Loucy (cell line): ENCODE data around the gene GPC5.

Source experiments
- H2AFZ ChIP-seq: fragments of 200-600 bp; sonication (generic); 2 replicates; pipeline ENCODE4 v1.6.0; 2016; ENCODE audit warnings: antibody characterized with exemption, mild to moderate bottlenecking, low read length, moderate library complexity
- H3F3A ChIP-seq: fragments of 200-600 bp; 2 replicates; pipeline ENCODE4 v1.6.0; 2016; ENCODE audit warnings: antibody characterized with exemption, low read depth, mild to moderate bottlenecking
- H3K27me3 ChIP-seq: fragments of 200-600 bp; sonication (generic); 2 replicates; pipeline ENCODE4 v1.6.1; 2014; ENCODE audit warnings: low read length, mild to moderate bottlenecking; ENCODE audit not compliant: insufficient read depth, poor library complexity, severe bottlenecking
- H3K36me3 ChIP-seq: fragments of 200-600 bp; sonication (generic); 2 replicates; pipeline ENCODE4 v1.6.1; 2016; ENCODE audit warnings: low read length; ENCODE audit not compliant: insufficient read depth
- H3K4me1 ChIP-seq: fragments of 200-600 bp; sonication (generic); 2 replicates; pipeline ENCODE4 v1.5.1; 2014; ENCODE audit warnings: low read length, mild to moderate bottlenecking; ENCODE audit not compliant: insufficient read depth, poor library complexity, severe bottlenecking
- H3K4me2 ChIP-seq: fragments of 200-600 bp; sonication (generic); 2 replicates; pipeline ENCODE4 v1.6.0; 2014; ENCODE audit warnings: antibody characterized with exemption, low read length, low read depth, mild to moderate bottlenecking; ENCODE audit not compliant: poor library complexity, severe bottlenecking
- H3K4me3 ChIP-seq: fragments of 200-600 bp; sonication (generic); 2 replicates; pipeline ENCODE4 v1.5.1; 2014; ENCODE audit warnings: low read length, mild to moderate bottlenecking, mixed read lengths; ENCODE audit not compliant: poor library complexity, severe bottlenecking
- H3K79me2 ChIP-seq: fragments of 200-600 bp; sonication (generic); 2 replicates; pipeline ENCODE4 v1.6.1; 2014; ENCODE audit warnings: low read length; ENCODE audit not compliant: insufficient read depth
- H3K9ac ChIP-seq: fragments of 200-600 bp; sonication (generic); 2 replicates; pipeline ENCODE4 v1.6.0; 2014; ENCODE audit warnings: mild to moderate bottlenecking, low read depth, low read length, moderate library complexity; ENCODE audit not compliant: poor library complexity, severe bottlenecking
- H3K9me2 ChIP-seq: fragments of 200-600 bp; sonication (generic); replicated peaks from 2 replicates; pipeline ENCODE4 v1.6.1; 2016; ENCODE audit warnings: low read depth, low read length, mixed read lengths
- H3K9me3 ChIP-seq: fragments of 200-600 bp; sonication (generic); 2 replicates; pipeline ENCODE4 v1.6.1; 2014; ENCODE audit warnings: mild to moderate bottlenecking, antibody characterized with exemption, low read length, low read depth; ENCODE audit not compliant: insufficient read depth
- H4K20me1 ChIP-seq: fragments of 200-600 bp; sonication (generic); 2 replicates; pipeline ENCODE4 v1.6.0; 2014; ENCODE audit warnings: antibody characterized with exemption, low read length, mild to moderate bottlenecking; ENCODE audit not compliant: insufficient read depth, poor library complexity, severe bottlenecking
- EZH2phosphoT487 ChIP-seq: fragments of 200-600 bp; IDR thresholded peaks from 2 replicates; pipeline ENCODE4 v1.6.1; 2018; ENCODE audit warnings: antibody characterized with exemption, mild to moderate bottlenecking, moderate library complexity, borderline replicate concordance
- TF ChIP-seq, protein P1 (sequence below): fragments of 200-600 bp; sonication (generic); conservative IDR thresholded peaks from 2 replicates; pipeline ENCODE4 v1.5.1; 2014; ENCODE audit warnings: mild to moderate bottlenecking, antibody characterized with exemption, low read length

GPC5 gene

DNA sequence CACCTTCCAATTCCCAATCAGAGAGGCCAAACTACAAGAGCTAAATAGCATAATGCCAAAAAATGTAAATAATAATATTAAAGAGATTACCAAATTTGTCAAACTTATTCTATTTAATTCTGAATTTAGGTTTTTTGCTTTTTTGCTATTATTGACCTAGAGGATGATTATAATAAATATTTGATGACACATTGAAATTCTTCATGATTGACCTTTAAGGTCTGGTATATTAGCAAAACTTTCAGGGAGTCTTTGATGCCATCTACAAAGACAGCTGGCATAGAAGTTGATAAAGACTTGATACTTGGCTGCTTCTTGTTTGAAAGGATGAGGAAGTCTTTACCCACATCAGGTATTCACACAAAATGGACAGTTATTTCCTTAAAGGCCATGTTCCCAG lies 1168.3 kb downstream of the GPC5 start:
- H3K9ac ChIP-seq: no peak overlapping the region

DNA sequence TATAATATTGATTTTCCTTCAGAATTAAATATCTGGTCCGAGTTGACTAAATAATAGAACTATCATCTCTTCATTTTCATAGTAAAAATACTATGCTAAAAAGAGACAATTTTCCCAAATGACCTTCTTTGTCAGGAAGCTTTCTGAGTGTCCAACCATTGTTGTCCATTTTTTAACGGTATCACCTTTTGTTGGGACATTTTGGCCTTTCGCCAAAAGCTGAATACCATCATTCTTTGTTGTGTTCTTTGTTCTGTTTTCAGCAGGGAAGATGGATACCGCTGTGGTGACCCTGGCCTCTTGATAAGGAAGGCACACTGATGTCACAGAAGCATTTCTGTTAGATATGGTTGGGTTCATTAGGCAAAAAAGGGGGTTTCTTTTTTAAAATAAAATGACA lies 1173.8 kb downstream of the GPC5 start:
- Histone ChIP-seq H3K9me3 (no peaks in the 10 kb centered on the region), H3K9ac (no peak overlapping the region), H3F3A (no peaks in the 10 kb centered on the region), H3K36me3 (no peaks in the 10 kb centered on the region), H4K20me1 (no peaks in the 10 kb centered on the region), H3K9me2 (no peaks in the 10 kb centered on the region), H3K27me3 (no peaks in the 10 kb centered on the region), H3K4me1 (no peaks in the 10 kb centered on the region), H3K4me3 (no peak overlapping the region), H3K4me2 (no peak overlapping the region), H3K79me2 (no peaks in the 10 kb centered on the region), H2AFZ (no peak overlapping the region)
- TF ChIP-seq, protein P1, sequence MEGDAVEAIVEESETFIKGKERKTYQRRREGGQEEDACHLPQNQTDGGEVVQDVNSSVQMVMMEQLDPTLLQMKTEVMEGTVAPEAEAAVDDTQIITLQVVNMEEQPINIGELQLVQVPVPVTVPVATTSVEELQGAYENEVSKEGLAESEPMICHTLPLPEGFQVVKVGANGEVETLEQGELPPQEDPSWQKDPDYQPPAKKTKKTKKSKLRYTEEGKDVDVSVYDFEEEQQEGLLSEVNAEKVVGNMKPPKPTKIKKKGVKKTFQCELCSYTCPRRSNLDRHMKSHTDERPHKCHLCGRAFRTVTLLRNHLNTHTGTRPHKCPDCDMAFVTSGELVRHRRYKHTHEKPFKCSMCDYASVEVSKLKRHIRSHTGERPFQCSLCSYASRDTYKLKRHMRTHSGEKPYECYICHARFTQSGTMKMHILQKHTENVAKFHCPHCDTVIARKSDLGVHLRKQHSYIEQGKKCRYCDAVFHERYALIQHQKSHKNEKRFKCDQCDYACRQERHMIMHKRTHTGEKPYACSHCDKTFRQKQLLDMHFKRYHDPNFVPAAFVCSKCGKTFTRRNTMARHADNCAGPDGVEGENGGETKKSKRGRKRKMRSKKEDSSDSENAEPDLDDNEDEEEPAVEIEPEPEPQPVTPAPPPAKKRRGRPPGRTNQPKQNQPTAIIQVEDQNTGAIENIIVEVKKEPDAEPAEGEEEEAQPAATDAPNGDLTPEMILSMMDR: no peak
- TF ChIP-seq EZH2phosphoT487: no peak

More for the DNA sequence above, 1168.3 kb downstream of the GPC5 start:
- no peaks in the 10 kb centered on the region for H3K9me2 ChIP-seq
- H3K4me1 ChIP-seq: no peaks in the 10 kb centered on the region
- no peaks in the 10 kb centered on the region for H3F3A ChIP-seq
- H3K36me3 ChIP-seq: no peaks in the 10 kb centered on the region
- no peaks in the 10 kb centered on the region for H3K9me3 ChIP-seq
- no peak overlapping the region for H3K4me3 ChIP-seq
- H3K4me2 ChIP-seq: no peak overlapping the region
- no peaks in the 10 kb centered on the region for H3K27me3 ChIP-seq
- no peaks in the 10 kb centered on the region for H4K20me1 ChIP-seq
- TF ChIP-seq EZH2phosphoT487: no peak
- TF ChIP-seq, protein P1: no peak
- H3K79me2 ChIP-seq: no peaks in the 10 kb centered on the region
- H2AFZ ChIP-seq: no peak overlapping the region

DNA sequence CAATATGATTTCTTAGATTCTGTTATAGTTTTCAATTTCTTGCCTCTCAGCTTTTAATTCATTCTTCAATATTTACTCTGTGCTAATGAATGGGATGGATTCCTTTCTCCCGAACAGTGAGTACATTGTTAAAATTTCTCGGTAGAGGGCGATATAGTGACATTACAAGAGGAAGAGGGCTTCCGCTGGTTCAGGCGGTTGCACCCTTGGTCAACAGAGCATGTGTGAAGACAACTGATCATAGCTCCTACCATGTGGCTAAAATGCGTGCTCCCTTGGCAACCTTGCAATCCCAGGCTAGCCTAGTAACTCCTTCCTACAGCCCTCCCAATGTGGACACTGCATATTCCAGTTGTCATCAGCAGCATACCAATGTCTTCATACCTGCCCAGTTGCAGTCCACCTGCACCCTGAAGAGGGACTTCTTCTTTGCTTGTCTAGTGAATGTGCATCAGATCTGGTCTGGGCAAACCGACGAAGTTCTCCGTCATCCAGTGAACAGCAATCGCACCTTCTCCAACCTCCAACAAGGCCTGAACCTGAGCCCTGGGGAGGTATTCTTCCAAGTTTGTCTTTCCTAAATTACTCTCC lies 1175.1 kb downstream of the GPC5 start:
- no peaks in the 10 kb centered on the region for H4K20me1 ChIP-seq
- no peak overlapping the region for H3K9ac ChIP-seq
- H3F3A ChIP-seq: no peaks in the 10 kb centered on the region
- no peak overlapping the region for H2AFZ ChIP-seq
- H3K9me3 ChIP-seq: no peaks in the 10 kb centered on the region
- no peak overlapping the region for H3K4me3 ChIP-seq
- TF ChIP-seq, protein P1: peak; percentile 39
- no peak for TF ChIP-seq EZH2phosphoT487
- H3K4me2 ChIP-seq: no peak overlapping the region
- no peaks in the 10 kb centered on the region for H3K9me2 ChIP-seq
- no peaks in the 10 kb centered on the region for H3K27me3 ChIP-seq
- no peaks in the 10 kb centered on the region for H3K79me2 ChIP-seq
- no peaks in the 10 kb centered on the region for H3K4me1 ChIP-seq
- no peaks in the 10 kb centered on the region for H3K36me3 ChIP-seq
